GM20431 (cell line): ENCODE measurements around the gene SRPK3.
"Not testable (repeated sequence)": the region's sequence is repeated elsewhere in the genome, so short reads cannot be mapped to it uniquely, and the experiment has no call there.

Source experiments
- in situ Hi-C: fragments of 300-500 bp; cut with MseI, MboI; formaldehyde crosslinking; loops from one replicate; pipeline ENCODE4 v1.15.0; 2020; ENCODE audit warnings: low sequenced_read_pairs; ENCODE audit not compliant: unreplicated experiment

Gene SRPK3, protein sequence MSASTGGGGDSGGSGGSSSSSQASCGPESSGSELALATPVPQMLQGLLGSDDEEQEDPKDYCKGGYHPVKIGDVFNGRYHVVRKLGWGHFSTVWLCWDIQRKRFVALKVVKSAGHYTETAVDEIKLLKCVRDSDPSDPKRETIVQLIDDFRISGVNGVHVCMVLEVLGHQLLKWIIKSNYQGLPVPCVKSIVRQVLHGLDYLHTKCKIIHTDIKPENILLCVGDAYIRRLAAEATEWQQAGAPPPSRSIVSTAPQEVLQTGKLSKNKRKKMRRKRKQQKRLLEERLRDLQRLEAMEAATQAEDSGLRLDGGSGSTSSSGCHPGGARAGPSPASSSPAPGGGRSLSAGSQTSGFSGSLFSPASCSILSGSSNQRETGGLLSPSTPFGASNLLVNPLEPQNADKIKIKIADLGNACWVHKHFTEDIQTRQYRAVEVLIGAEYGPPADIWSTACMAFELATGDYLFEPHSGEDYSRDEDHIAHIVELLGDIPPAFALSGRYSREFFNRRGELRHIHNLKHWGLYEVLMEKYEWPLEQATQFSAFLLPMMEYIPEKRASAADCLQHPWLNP

GRCh38 chrX:153780678-153781427 is at the start of gene SRPK3:
SRPK3 (plus strand) TSS chrX:153781041; CDS start chrX:153781087, 46 bp downstream.
- in situ Hi-C loops = no loop called here

DNA sequence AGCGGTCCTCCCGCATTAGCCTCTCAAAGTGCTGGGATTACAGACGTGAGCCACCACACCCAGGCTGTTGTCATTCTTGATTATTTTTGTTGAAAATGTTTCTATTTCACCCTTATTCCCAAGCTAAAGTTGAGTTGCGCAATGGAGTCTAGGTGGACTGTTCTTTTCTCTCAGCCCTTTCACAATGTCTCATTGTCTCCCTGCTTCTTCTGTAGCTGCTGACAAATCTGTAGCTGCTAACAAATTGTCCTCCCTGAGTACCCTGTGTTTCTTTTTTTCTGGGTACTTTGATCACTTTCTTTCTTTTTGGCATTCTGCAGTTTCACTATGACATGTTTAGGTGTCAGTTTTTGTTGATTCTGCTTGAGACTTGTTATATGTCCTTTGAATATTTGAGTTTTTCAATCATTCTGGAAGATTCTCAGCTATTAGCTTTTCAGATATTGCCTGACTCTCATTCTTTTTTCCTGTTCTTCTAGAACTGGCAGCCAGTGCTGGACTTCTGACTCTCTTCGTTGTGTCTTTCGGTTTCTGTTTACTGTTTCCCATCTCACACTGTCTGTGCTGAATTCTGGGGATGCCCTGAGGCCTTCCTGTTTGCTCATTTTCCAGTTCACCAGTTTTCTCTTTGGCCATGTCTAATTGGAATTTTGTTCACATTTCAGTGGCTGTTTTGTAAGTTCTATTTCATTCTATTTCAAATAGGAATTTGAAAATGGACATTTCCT is 49.6 kb upstream of the SRPK3 start:
- in situ Hi-C loops = no loop called here

DNA sequence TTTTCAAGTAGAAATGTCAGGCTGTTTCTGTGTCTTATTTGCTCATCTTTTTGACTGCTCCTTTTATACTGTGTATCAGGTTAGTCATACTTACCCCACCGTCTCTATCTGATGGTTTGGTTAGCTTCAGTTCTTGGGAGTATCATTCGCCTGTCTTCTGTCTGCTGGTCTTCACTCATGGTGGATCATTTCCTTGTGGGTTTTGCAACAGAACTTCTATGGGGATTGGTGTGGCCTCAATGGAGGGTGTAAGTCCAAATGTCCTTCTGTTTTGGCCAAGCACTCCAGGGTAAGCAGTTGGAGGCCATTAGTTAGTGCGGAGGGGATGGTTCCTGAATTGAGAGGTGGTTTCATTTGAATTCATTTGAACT is 49.0 kb upstream of the SRPK3 start:
- in situ Hi-C loops = no loop called here

DNA sequence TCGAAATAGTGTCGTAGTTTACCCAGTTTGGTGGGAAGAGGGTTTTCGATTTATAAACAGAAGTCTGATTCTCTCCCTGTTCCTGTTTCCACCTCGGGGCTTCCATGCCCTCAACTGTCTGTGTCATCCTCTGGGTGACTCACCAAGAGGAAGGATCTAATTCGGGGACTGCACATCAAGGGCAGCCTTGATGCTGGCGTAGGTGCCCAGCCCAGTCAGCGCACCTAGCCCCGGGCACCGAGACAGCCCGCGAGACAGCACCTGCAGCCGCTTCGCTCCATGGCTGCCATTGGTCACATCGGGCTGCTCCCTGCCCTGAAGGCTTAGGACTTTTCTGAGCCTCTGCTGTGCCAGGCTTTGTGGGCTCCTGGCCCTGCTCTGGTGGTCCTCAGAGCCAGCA is 48.4 kb upstream of the SRPK3 start:
- in situ Hi-C loops = no loop called here

DNA sequence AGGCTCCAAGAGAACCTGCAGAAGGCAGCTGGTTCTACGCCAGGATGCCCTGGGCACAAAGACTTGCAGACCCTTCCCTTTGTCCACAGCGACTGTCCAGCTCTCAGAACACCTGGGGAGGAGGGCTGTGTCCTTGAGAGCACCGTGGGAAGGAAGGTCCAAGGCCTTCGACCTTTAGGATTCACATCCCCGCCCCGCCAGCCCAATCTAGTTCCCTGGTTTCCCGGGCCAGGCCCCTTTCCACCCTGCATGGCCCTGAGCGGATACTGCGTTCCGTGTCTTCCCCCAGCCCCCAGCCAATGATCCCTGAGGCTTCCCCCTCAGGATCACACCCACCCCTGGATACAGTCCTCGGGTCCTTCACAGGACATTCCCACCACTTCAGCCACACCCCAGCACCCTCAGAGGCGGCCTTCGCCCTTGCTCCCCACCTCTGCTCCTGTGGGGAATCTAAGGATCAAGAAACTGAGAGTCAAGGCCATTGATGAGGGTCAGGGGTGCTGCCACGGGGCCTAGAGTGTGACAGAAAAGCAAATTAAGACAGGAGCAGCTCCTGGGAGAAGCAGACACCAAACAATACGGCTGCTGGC is 47.1 kb upstream of the SRPK3 start:
- in situ Hi-C loops = no loop called here

DNA sequence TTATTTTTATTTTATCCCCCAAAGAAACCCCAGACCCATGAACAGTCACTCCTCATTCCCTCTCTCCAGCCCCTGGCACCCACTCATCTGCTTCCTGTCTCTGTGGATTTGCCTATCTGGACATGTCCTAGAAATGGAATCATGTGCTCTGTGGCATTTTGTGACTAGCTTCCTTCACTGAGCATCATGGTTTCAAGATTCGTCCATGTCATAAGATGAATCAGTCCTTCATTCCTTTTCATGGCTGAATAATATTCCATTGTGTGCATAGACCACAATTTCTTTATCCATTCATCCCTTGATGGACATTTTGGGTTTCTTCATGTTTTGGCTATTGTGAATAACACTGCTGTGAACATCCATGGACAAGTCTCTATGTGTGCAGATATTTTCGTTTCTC is 46.0 kb upstream of the SRPK3 start:
- in situ Hi-C loops = no loop called here

- in situ Hi-C loops = no loop called here
These were observed 45.6 kb upstream of the SRPK3 start for GRCh38 chrX:153735274-153735673.

DNA sequence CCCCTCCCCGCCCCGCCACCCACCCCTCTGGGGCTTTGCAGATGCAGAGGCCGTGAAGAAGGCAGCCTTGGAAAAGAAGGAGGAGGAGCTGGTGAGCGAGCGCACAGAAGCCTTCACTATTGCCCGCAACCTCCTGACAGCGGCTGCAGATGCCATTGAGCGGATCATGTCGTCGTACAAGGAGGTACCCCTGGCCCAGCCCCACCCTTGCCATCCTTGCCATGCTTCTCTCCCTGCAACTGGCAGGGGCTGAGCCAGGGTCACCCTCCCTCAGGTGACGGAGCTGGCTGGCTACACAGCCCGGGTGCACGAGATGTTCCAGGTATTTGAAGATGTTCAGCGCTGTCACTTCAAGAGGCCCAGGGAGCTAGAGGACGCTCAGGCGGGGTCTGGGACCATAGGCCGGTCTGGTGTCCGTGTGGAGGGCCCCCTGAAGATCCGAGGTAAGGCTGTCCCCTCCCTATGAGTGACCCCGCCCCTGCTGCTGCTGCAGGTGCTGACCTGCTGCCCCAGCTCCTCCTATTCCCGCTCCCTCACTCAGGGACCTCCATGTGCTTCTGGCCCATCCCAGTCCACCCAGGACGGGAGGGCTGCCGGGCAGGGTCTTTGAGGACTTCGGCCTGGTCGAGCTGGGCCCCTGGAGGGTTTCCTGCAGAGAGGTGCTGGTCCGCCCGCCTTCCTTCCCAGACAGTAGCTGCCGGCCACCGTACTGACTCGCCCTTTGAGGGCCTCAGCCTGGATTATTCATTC is 44.6 kb upstream of the SRPK3 start:
- in situ Hi-C loops = no loop called here

DNA sequence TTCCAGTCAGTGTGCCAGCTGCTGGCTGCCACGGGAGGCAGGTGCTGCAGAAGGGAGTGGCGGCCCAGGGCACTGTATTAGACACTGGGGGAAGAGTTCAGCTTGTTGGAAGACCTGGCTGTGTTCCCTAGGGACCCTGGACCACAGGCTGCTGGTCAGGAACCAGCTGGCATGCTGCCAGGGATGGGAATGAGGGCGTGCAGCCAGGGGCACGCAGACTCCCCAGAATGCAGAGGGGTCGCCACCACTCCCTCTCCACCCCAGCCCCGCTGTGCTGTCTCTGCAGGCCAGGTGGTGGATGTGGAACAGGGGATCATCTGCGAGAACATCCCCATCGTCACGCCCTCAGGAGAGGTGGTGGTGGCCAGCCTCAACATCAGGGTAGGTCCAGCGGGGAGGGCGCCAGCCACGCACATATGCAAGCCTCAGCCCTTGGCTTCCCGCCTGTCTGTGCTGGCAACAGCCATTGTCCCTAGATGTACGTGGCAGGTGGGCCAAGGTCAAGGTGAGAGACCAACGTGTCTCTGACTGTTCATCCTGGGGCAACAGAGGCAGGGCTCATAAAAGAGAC is 43.9 kb upstream of the SRPK3 start:
- in situ Hi-C loops = no loop called here

DNA sequence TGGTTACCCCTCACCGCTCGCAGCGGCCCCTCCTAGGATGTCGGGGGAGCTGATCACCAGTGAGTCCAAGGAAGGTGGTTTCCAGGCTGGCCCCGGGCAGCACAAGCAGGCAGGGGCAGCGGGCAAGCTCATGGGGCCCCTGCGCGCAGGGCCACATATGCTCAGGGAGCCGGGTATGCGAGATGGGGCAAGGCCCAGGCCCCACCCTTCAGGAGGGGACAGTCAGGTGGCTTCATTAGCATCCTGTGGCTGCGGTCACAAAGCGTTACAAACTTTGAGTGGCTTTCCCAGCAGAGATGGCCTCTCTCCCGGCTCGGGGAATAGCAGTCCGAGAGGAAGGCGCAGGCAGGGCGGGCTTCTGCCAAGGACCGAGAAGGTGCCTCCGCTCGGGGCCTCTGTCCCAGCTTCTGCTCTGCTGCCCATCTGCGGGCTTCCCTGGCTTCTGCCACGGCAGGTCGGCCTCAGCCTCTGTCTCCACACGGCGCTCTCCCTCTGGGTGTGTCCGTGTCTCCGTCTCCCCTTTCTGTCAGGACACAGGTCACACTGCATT is 42.7 kb upstream of the SRPK3 start:
- in situ Hi-C loops = no loop called here

DNA sequence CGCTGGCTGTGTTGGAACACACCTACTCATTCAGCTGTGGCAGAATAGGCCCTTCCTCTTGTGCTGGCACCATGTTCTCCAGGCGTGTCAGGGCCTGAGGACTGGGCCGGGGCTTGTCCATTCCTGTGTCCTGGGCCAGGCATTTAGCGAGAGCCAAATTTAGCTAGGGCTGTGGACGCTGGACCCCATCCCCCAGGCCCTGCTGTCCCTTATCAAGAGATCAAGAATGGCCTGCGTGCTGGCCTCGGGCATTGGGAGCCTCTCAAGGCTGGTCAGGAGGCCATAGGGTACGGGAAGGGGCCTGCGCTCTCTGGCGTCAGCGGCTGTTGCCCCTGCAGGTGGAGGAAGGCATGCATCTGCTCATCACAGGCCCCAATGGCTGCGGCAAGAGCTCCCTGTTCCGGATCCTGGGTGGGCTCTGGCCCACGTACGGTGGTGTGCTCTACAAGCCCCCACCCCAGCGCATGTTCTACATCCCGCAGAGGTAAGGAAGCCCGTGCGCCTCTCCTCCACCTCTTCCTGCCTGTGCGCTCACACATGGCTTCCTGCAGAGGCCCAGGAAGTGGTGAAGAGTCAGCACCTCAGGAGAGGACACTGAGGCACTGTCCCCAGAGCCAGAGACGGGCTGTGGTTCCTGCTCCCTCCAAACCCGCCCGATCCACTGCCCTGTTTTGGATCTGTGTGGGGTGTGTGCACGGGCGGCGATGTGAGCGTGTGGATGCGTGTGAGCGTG is 40.9 kb upstream of the SRPK3 start:
- in situ Hi-C loops = no loop called here

GRCh38 chrX:153740631-153741222 is 40.1 kb upstream of the SRPK3 start:
- in situ Hi-C loops = no loop called here

GRCh38 chrX:153741446-153741845 is 39.4 kb upstream of the SRPK3 start:
- in situ Hi-C loops = no loop called here

DNA sequence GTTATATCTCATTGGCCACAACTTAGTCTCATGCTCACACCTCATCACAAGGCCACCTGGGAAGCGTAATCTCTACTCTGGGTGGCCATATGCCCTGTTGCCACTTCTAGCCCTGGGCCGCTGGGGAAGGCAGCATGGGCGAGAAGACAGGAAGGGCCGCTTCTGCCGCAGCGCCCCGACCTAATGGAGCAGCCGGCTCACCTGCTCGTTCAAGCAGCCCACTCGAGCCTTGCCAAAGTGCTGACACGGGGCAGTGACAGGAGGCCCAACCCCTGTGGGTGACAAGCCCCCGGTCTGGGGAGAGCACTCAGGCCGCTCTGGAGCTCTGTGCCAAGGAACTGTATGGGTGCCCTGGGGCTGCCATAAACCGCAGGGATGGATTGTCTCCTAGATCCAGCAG is 38.7 kb upstream of the SRPK3 start:
- in situ Hi-C loops = not testable (repeated sequence)

- in situ Hi-C loops = not testable (repeated sequence)
These were observed 37.9 kb upstream of the SRPK3 start for GRCh38 chrX:153742796-153743467.

GRCh38 chrX:153743468-153744209 is 37.2 kb upstream of the SRPK3 start:
- in situ Hi-C loops = not testable (repeated sequence)
